Left forelimb (tissue), 1 donor: Measurements from ENCODE around the gene CELF4.
A peak's percentile ranks its signal among the peaks of the same experiment; 100 is the strongest.

Source experiments
- DNase-seq: peaks from one replicate; pipeline ENCODE4 v3.0.0-alpha.2; 2018; ENCODE audit warnings: low spot score

The CELF4 gene

GRCh38 chr18:37572736-37573135, 7.1 kb upstream of the CELF4 start:
- no peak for DNase-seq

- no peak for DNase-seq
Measured at GRCh38 chr18:37571266-37571665, 5.7 kb upstream of the CELF4 start.

GRCh38 chr18:37570336-37570930, 4.8 kb upstream of the CELF4 start:
- DNase-seq, result no peak

- peak; percentile 20 for DNase-seq
Measured at GRCh38 chr18:37568671-37569070, 3.1 kb upstream of the CELF4 start.

DNA sequence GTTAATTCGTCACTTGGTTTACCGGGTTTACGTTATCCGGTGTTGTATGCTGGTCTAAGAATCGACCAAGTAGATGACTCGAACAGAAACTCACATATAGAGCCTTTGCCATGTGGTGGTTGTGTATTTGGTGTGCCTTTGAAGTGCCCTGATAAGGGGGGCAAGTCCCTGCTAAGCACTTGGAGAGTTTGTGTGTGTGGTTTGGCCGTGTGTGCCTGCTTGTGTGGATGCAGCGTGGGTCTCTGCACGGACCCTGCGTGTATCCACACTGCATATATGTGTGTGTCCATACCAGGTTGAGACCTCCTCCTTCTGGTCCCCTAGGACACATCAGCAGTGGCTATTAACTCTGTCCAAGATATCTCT, 2.4 kb upstream of the CELF4 start:
- DNase-seq, result no peak

DNA sequence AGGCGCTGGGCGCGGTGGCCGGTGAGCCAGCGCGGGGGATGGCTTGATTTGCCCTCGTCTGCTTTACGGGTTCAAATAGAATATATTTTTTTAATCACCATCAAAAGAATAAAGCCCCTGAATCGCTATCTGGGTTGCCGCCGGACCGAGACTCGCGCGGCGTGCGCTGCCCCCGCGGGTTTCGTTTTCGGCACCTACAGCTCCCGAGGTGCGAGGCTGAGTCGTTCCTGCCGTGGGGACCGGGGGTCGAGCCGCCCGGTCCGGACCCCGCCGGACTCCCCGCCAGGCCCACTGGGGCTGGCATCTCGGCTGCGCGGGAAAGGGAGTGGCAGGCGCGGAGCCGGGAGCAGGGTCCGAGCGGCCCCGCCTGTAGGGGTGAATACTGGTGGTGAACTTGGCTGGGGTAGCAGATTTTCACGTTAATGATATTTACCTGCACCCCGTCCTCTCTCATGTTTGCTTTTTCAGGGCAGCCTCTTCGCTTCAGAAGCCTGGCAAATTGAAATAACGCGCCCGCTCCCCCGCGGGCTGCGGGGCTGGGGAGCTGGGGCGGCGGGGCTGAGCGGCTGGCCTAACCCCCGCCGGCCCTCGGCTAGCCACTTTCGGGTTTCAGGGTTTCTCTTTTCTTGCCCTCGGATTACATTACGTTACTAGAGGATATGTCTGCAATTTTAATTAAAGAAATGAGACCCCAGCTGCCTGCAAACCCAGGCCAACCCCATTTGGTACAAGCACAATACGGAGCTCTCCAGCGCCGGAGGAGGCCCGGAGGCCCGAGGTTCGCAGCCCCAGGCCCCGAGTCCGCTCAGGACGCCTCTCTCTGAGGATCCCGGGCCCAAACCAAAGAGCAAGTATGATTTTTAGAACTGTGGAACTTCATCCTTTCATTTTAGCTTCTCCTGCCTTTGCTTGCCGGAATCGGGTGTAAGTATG, 1.7 kb upstream of the CELF4 start:
- DNase-seq, result no peak

GRCh38 chr18:37566479-37567060, 972 bp upstream of the CELF4 start:
- DNase-seq, result no peak

- peak; percentile 80 for DNase-seq
Measured at GRCh38 chr18:37565977-37566478, 430 bp upstream of the CELF4 start.

- DNase-seq, result peak; percentile 87
Measured at GRCh38 chr18:37564711-37565100, 892 bp downstream of the CELF4 start.

- DNase-seq, result no peak
Measured at GRCh38 chr18:37563931-37564392, 1.6 kb downstream of the CELF4 start.

GRCh38 chr18:37561986-37562385, 3.6 kb downstream of the CELF4 start:
- no peak for DNase-seq

DNA sequence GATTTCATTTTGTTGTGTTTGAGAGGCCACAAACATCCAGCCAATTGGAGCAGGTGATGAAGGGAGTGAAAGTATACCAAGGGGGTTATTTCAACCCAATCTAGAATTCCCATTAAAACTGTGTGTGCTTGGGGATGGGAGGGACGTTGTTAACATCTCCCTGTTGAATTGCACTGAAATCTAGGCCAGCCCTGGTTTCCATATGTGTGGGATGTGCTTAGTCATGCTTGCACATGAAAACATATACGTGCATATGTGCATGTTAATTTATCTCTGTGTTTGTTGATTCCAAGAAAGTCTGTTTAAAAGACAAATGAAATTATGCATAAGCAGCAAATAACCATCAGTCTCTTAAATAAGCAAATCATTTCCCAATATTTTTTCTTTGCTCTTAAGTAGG, 5.6 kb downstream of the CELF4 start:
- no peak for DNase-seq

DNA sequence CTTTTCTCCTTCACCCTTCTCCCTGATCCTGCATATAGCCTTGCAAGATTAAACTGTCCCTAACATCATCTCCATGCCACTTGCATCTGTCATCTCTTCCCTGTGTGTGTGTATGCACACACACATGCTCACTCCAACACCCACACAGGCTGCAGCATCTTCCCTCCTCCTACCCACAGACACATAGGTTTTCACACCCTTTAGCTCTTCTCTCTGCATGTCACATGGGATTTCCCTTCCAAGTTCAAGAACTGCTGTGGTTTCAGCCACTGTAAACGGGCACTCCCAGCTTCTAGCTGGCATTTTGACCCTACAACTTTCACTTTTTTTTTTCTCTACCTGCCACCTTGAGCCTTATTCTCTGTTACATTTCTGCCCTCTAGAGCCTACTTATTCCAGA, 6.4 kb downstream of the CELF4 start:
- DNase-seq, result no peak

- no peak for DNase-seq
Measured at GRCh38 chr18:37554399-37554787, 11.2 kb downstream of the CELF4 start.

- DNase-seq, result no peak
Measured at GRCh38 chr18:37553633-37554398, 11.8 kb downstream of the CELF4 start.

GRCh38 chr18:37552286-37552685, 13.3 kb downstream of the CELF4 start:
- DNase-seq, result no peak

GRCh38 chr18:37551846-37552245, 13.8 kb downstream of the CELF4 start:
- DNase-seq, result no peak

DNA sequence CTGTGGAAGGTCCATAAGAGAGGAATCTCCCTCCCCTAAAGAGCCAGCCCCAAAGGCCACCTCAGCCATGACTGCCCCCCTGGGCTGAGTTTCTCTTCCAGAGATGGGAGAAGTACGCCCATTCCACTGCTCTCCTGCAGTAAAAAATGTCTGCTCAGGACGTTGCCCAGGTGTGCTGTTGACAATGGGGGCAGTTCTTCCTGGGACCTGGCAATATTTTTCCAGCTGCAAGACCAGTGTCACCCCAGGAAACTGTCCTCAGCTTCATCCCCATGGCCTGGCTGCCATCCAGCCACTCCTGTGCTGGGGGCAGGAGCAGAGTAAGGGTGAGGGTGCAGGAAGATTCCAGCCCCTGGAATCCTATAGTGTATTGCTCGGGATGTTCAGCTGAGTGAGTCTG, 14.3 kb downstream of the CELF4 start:
- no peak for DNase-seq

- no peak for DNase-seq
Measured at GRCh38 chr18:37550118-37550875, 15.3 kb downstream of the CELF4 start.

- DNase-seq, result no peak
Measured at GRCh38 chr18:37548679-37549289, 16.8 kb downstream of the CELF4 start.
